GM12878 (cell line): ENCODE results near the gene LYSMD1. TPM values are rescaled to one million over a fixed set of nuclear protein-coding genes. Genes with fewer than 3 reads are reported as not detected.

ENCODE experiments used
- ATAC-seq: fragments of 200-7000 bp; cut with Tn5 transposase; 3 replicates; pipeline ENCODE4 v1.9.1; 2020; ENCODE audit warnings: mild to moderate bottlenecking, moderate library complexity
- BruUV-seq: library from RNA; stranded (reverse); fragments of 400-500 nt; replicated peaks from 2 replicates; lab custom pipeline; 2021; lab: Mats Ljungman, UMichigan
- CTCF ChIA-PET: fragments of 300-600 bp; sonication (Branson Sonifier 250); formaldehyde crosslinking; extraction: SDS; loops from one replicate; lab custom pipeline; 2021; ENCODE audit warnings: inconsistent platforms; lab: Yijun Ruan, JAX
- POLR2A ChIA-PET: fragments of 350-600 bp; formaldehyde crosslinking; extraction: SDS; loops from one replicate; lab custom pipeline; 2021; ENCODE audit warnings: inconsistent platforms; lab: Charles Lee
- RAD21 ChIA-PET: fragments of 300-600 bp; sonication (Branson Sonifier 250); formaldehyde crosslinking; loops from one replicate; lab custom pipeline; 2023; ENCODE audit warnings: antibody characterized with exemption; ENCODE audit not compliant: unreplicated experiment; lab: Charles Lee
- SMC1A ChIA-PET: fragments of 300-600 bp; sonication (Branson Sonifier 250); formaldehyde crosslinking; loops from one replicate; lab custom pipeline; 2023; ENCODE audit not compliant: unreplicated experiment, uncharacterized antibody; lab: Charles Lee
- DNase-seq: peaks from one replicate; pipeline ENCODE4 v3.0.0-alpha.2; 2011; ENCODE audit warnings: low read depth, low spot score
- FAIRE-seq: peaks from 3 replicates; lab custom pipeline; 2011; peaks lifted over from hg19 to GRCh38; lab: Jason Lieb, UNC
- H2AFZ ChIP-seq: 2 replicates; pipeline ENCODE4 v1.6.0; 2011; ENCODE audit warnings: low read depth, low read length, control low read depth; ENCODE audit not compliant: control insufficient read depth
- H3K27ac ChIP-seq: 2 replicates; pipeline ENCODE4 v1.5.1; 2011; ENCODE audit warnings: control low read depth; ENCODE audit not compliant: control insufficient read depth, insufficient read depth
- H3K27me3 ChIP-seq, 2 experiments: replicated peaks in 1 of 2; 2 replicates each; pipeline versions ENCODE4 v1.6.0 to v1.6.1; 2011; ENCODE audit warnings: low read length in 1 of 2; ENCODE audit not compliant: control insufficient read depth in 2 of 2, insufficient read depth in 2 of 2
- H3K36me3 ChIP-seq, 2 experiments: 2 replicates each; pipeline ENCODE4 v1.5.1; 2011; ENCODE audit warnings: low read length in 1 of 2; ENCODE audit not compliant: control insufficient read depth in 2 of 2, insufficient read depth in 2 of 2
- H3K4me1 ChIP-seq: 2 replicates; pipeline ENCODE4 v1.6.1; 2011; ENCODE audit warnings: mild to moderate bottlenecking, low read length, moderate library complexity, mixed read lengths; ENCODE audit not compliant: control insufficient read depth, insufficient read depth
- H3K4me2 ChIP-seq: 2 replicates; pipeline ENCODE4 v1.6.0; 2011; ENCODE audit warnings: control low read depth; ENCODE audit not compliant: control insufficient read depth, insufficient read depth
- H3K4me3 ChIP-seq: fragments of 200-600 bp; sonication (generic); 2 replicates; pipeline ENCODE4 v1.5.1; 2016
- H3K79me2 ChIP-seq: 2 replicates; pipeline ENCODE4 v1.6.0; 2011; ENCODE audit warnings: low read length; ENCODE audit not compliant: control insufficient read depth, insufficient read depth
- H3K9ac ChIP-seq: 2 replicates; pipeline ENCODE4 v1.8.0; 2011; ENCODE audit warnings: low read length, control low read depth, mixed read lengths; ENCODE audit not compliant: control insufficient read depth, insufficient read depth
- H3K9me3 ChIP-seq: replicated peaks from 3 replicates; pipeline ENCODE4 v1.5.1; 2011; ENCODE audit warnings: mild to moderate bottlenecking, low read length; ENCODE audit not compliant: control insufficient read depth, insufficient read depth
- H4K20me1 ChIP-seq: 2 replicates; pipeline ENCODE4 v1.6.0; 2011; ENCODE audit not compliant: control insufficient read depth, insufficient read depth
- RAD51 ChIP-seq: fragments of 450-650 bp; IDR thresholded peaks from 2 replicates; pipeline ENCODE4 v1.6.1; 2016; ENCODE audit warnings: moderate library complexity, mild to moderate bottlenecking, inconsistent platforms
- SP1 ChIP-seq: IDR thresholded peaks from one replicate; pipeline ENCODE4 v1.6.1; 2011; ENCODE audit warnings: low read depth, low read length
- WGBS: methylation state at CpG from one replicate; pipeline ENCODE4 v1.1.6; 2016; ENCODE audit warnings: low lambda C conversion rate; ENCODE audit not compliant: insufficient replicate concordance, insufficient coverage; ENCODE audit errors: missing lambda C conversion rate; 5-methylcytosine and 5-hydroxymethylcytosine counted together
- in situ Hi-C: fragments of 300-500 bp; cut with MboI; formaldehyde crosslinking; loops from 9 replicates; pipeline ENCODE4 v1.14.3; 2018; ENCODE audit warnings: mixed read lengths
- intact Hi-C: fragments of 100-400 bp; cut with micrococcal nuclease; formaldehyde crosslinking; loops from one replicate; pipeline ENCODE4 v1.14.2; 2022; ENCODE audit not compliant: unreplicated experiment
- polyA plus RNA-seq, 11 experiments: library from polyadenylated mRNA; depleted of rRNA in 4 of 11; unstranded in 6 of 11; stranded (reverse) in 5 of 11; fragments of >200 nt; fragmentation: Nextera tagmentation in 4 of 11; fragmentation: Illumina TruSeq in 1 of 11; extraction: Ambion mirVana in 4 of 11; extraction: Trizol in 1 of 11; gene quantifications; 1 replicate in 1 of 11; 2 replicates in 10 of 11; pipeline versions ENCODE4 v1.2.1 to v1.2.3, GENCODE V29; 2011 to 2016; ENCODE audit warnings: inconsistent platforms in 2 of 11, missing spikeins in 2 of 11, low read depth in 1 of 11
- total RNA-seq, 4 experiments: library from RNA; depleted of rRNA in 3 of 4; stranded (reverse); fragments of >200 nt in 3 of 4; fragmentation: Illumina TruSeq in 1 of 4; extraction: Trizol in 1 of 4; gene quantifications; 2 replicates each; pipeline versions ENCODE4 v1.2.1 to v1.2.3, GENCODE V29; 2013 to 2021
- TF ChIP-seq, protein P1 (sequence below): fragments of 150-350 bp; IDR thresholded peaks from 2 replicates; pipeline ENCODE4 v1.6.1; 2014; ENCODE audit warnings: mild to moderate bottlenecking, low read depth, low read length

Gene LYSMD1
- total and polyA plus RNA-seq, 10 of the 15 experiments (the other 5 are each of a cell fraction or from before 2014, with no cell fraction given): 0.80 to 10.4 (median 6.5) TPM

DNA sequence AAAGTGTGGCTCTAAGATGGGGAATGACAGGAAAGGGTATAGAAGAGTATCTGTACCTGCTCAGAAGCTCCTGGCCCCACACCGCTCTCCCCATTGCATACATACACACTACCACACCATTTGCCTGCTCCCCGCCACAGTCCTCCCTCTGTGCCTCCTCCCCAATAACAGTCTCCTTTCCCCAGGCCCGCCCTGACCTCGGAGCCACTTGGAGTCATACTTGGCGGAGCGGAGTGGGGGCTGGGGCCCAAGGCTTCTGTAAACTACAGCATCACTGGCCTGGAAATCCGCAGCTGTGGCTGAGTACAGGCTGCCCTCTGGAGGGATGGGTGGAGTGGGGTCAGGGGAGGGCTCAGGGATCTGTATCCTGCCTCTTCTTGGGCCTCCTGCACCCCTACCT lies 27.9 kb downstream of the LYSMD1 start:
- Histone ChIP-seq H2AFZ (no peak overlapping the region), H3K4me3 (no peak overlapping the region), H3K4me1 (0 out of 2 replicates have a peak, but pooled peaks cover 4% of the 10 kb centered on the region), H3K9ac (no peak overlapping the region), H4K20me1 (no peaks in the 10 kb centered on the region), H3K4me2 (no peak overlapping the region), H3K9me3 (no peaks in the 10 kb centered on the region), H3K36me3 (no peaks in the 10 kb centered on the region), H3K79me2 (no peaks in the 10 kb centered on the region), H3K27me3 (no peaks in the 10 kb centered on the region; a peak in 1 of 4 replicates), H3K27ac (no peak overlapping the region)
- no TSS peak for BruUV-seq
- in situ Hi-C loops (no loop called here), intact Hi-C loops (no loop called here)
- TF ChIP-seq RAD51 (no peak), SP1 (no peak)
- TF ChIP-seq, protein P1, sequence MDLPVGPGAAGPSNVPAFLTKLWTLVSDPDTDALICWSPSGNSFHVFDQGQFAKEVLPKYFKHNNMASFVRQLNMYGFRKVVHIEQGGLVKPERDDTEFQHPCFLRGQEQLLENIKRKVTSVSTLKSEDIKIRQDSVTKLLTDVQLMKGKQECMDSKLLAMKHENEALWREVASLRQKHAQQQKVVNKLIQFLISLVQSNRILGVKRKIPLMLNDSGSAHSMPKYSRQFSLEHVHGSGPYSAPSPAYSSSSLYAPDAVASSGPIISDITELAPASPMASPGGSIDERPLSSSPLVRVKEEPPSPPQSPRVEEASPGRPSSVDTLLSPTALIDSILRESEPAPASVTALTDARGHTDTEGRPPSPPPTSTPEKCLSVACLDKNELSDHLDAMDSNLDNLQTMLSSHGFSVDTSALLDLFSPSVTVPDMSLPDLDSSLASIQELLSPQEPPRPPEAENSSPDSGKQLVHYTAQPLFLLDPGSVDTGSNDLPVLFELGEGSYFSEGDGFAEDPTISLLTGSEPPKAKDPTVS: no peak
- ATAC-seq (no peak), FAIRE-seq (no peak), DNase-seq (no peak)
- CTCF ChIA-PET: no interaction called here
- SMC1A ChIA-PET: interaction anchor here (1.2 kb wide), 1 partner anchor 12 kb away, joined by 3 read pairs; no protein-coding TSS in a partner anchor
- POLR2A ChIA-PET: interaction anchor here (0.6 kb wide), 1 partner anchor 109 kb away, joined by 4 read pairs; no protein-coding TSS in a partner anchor
- RAD21 ChIA-PET: no interaction called here
- 50% methylated on average over 5 of the region's 7 CpGs for WGBS
